Body of pancreas (tissue), 4 donors: ENCODE results near the gene SHC4. TPM values are rescaled to one million over a fixed set of nuclear protein-coding genes. Genes with fewer than 3 reads are reported as not detected.

Experiments
- ATAC-seq: fragments of 150-250 bp; one replicate; pipeline ENCODE4 v1.9.1; 2016
- DNase-seq, 4 donors: peaks; one replicate each; pipeline ENCODE4 v3.0.0-alpha.2; 2019
- H3K27ac ChIP-seq, 4 donors: fragments of 200-600 bp; sonication (generic); 1 replicate in 3 of 4; 2 replicates in 1 of 4; pipeline versions ENCODE4 v1.5.1 to v1.6.1; 2016 to 2019; ENCODE audit warnings: mild to moderate bottlenecking in 1 of 4, mixed read lengths in 1 of 4, moderate library complexity in 1 of 4
- H3K27me3 ChIP-seq, 2 donors: fragments of 200-600 bp; sonication (generic); one replicate each; pipeline ENCODE4 v1.6.0; 2016; ENCODE audit warnings: mild to moderate bottlenecking in 1 of 2
- H3K36me3 ChIP-seq, 2 donors: fragments of 200-600 bp; sonication (generic); replicated peaks in 1 of 2; 2 replicates each; pipeline ENCODE4 v1.5.1; 2016; ENCODE audit warnings: low read depth in 2 of 2; ENCODE audit not compliant: insufficient read depth in 1 of 2
- H3K4me1 ChIP-seq: fragments of 200-600 bp; sonication (generic); one replicate; pipeline ENCODE4 v1.6.0; 2016
- H3K4me3 ChIP-seq, 2 donors: fragments of 200-600 bp; sonication (generic); 1 replicate in 1 of 2; 2 replicates in 1 of 2; pipeline ENCODE4 v1.5.1; 2016 to 2019
- H3K9me3 ChIP-seq, 3 donors: fragments of 200-600 bp; sonication (generic); 1 replicate in 2 of 3; 2 replicates in 1 of 3; pipeline ENCODE4 v1.5.1; 2016
- POLR2A ChIP-seq, 3 donors: fragments of 450-650 bp; IDR thresholded peaks; one replicate each; pipeline ENCODE4 v1.6.1; 2016; ENCODE audit warnings: antibody characterized with exemption in 3 of 3, mild to moderate bottlenecking in 2 of 3
- WGBS, 2 donors: methylation state at CpG; one replicate each; pipeline ENCODE4 v1.1.5; 2017; 5-methylcytosine and 5-hydroxymethylcytosine counted together
- intact Hi-C: fragments of 100-400 bp; cut with DNase I; formaldehyde crosslinking; loops from one replicate; pipeline ENCODE4 v1.15.1; 2023
- total RNA-seq, 2 donors: library from RNA; depleted of rRNA; stranded (reverse); fragments of >200 nt; gene quantifications; one replicate each; pipeline ENCODE4 v1.1.0, GENCODE V29; 2016
- TF ChIP-seq, protein P1 (sequence below), 7 experiments: fragments of 450-650 bp in 4 of 7; fragments of 200-600 bp in 3 of 7; sonication (generic) in 3 of 7; IDR thresholded peaks; one replicate each; pipeline ENCODE4 v1.5.1; 2016 to 2019; ENCODE audit warnings: antibody characterized with exemption in 7 of 7

Gene SHC4
- total RNA-seq, 2 donors from 2014 or later: 0.78 TPM; not detected in 1

DNA sequence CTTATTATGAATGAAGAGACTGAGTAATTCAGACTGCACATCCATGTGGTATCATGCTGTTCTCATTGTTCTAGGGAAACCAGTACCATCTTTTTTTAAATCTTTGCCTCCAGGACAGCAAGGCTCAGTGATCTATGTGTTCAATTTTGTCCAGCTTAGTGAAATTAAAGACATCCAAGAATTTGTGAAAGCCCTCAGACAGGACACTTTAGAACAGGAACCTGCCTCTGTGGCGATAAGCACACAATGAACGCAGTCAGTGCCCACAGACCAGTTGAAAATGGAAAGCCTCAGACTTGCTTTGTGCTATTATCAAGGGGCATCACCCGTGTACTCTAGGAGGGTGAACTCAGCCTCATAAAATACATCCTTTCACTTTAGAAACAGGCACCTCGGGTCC, 65.7 kb downstream of the SHC4 start:
- Histone ChIP-seq H3K4me1 (no peaks in the 10 kb centered on the region), H3K4me3 (no peak overlapping the region), H3K36me3 (no peaks in the 10 kb centered on the region), H3K27ac (no peak overlapping the region), H3K27me3 (no peaks in the 10 kb centered on the region), H3K9me3 (no peaks in the 10 kb centered on the region)
- DNase-seq (no peak), ATAC-seq (no peak)
- WGBS, 2 donors: 36 to 60% methylated on average over 4 of the region's 4 CpGs
- intact Hi-C loops: no loop called here
- TF ChIP-seq, protein P1, sequence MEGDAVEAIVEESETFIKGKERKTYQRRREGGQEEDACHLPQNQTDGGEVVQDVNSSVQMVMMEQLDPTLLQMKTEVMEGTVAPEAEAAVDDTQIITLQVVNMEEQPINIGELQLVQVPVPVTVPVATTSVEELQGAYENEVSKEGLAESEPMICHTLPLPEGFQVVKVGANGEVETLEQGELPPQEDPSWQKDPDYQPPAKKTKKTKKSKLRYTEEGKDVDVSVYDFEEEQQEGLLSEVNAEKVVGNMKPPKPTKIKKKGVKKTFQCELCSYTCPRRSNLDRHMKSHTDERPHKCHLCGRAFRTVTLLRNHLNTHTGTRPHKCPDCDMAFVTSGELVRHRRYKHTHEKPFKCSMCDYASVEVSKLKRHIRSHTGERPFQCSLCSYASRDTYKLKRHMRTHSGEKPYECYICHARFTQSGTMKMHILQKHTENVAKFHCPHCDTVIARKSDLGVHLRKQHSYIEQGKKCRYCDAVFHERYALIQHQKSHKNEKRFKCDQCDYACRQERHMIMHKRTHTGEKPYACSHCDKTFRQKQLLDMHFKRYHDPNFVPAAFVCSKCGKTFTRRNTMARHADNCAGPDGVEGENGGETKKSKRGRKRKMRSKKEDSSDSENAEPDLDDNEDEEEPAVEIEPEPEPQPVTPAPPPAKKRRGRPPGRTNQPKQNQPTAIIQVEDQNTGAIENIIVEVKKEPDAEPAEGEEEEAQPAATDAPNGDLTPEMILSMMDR (IDR thresholded peaks at IDR 0.05): no peak
- TF ChIP-seq POLR2A (IDR thresholded peaks at IDR 0.05): no peak

DNA sequence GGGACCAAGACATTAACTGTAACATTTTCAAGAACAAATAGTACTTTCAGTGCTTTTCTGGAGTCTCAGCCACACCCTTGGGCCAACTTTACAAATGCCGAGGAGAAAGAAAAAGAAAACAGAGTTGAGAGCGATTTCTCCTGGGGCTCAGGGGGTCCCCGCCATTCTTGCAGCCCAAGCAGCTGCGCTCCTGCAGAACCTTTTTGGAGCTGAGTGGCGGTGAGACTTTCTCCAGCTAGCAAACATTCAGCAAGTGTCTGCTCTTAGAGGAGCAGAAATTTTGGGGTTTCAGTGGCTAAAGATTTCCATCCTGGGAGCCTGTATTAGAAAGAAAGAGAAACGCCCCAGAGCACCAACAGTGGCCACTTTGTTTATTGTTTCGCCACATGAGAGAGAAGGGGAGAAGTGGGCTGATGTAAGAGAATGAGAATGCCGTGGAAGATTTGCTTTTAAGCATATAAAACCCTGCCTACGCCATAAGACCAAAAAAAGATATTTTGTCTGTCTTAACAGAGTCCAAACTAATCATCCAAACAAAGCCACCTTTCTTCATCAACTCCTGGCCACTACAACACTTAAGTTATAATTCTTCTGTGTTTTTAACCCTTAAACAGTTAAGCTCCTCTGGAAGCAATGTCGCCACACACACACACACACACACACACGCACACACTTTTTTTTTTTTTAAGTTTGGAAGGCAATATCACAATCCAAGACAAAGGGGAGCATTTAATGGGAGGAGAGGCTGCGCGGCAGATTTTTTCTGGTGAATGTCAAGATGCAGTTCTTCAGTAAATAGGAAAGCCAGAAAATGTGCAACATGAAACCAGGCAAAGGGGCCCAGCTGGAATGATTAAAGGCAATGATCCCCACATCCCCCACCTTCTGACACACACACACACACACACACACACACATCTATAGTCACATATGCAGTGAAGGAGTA, 66.6 kb downstream of the SHC4 start:
- H3K4me1 ChIP-seq: no peaks in the 10 kb centered on the region
- H3K27ac ChIP-seq: no peak overlapping the region
- H3K27me3 ChIP-seq: no peaks in the 10 kb centered on the region
- no peaks in the 10 kb centered on the region for H3K9me3 ChIP-seq
- ATAC-seq (no peak), DNase-seq (no peak)
- no peak for TF ChIP-seq POLR2A (IDR thresholded peaks at IDR 0.05)
- TF ChIP-seq, protein P1 (IDR thresholded peaks at IDR 0.05): no peak
- H3K36me3 ChIP-seq: no peaks in the 10 kb centered on the region
- intact Hi-C loops: no loop called here
- 33 to 37% methylated on average over 13 of the region's 13 CpGs for WGBS, 2 donors
- H3K4me3 ChIP-seq: no peak overlapping the region

DNA sequence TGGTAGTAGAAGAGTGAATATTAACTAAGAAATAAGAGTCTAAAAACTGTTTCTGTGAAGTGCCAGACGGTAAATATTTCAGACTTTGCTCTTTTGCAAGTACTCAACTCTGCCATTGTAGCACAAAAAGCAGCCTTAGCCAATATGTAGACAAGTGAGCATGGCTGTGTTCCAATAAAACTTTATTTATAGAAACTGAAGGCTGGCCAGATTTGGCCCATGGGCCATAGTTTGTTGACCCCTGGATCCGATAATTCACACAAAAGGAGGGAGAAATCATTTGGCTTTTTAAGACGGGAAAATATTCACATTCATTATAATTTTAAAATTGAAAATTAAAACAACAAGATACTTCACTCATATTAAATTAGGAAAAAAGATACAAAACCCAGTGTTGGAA, 70.4 kb downstream of the SHC4 start:
- DNase-seq: no peak
- whole genome bisulfite sequencing, 2 donors: 63 to 68% methylated on average over 3 of the region's 3 CpGs
- Histone ChIP-seq H3K27me3 (no peaks in the 10 kb centered on the region), H3K27ac (no peak overlapping the region), H3K36me3 (no peaks in the 10 kb centered on the region), H3K9me3 (no peaks in the 10 kb centered on the region), H3K4me3 (no peak overlapping the region), H3K4me1 (no peaks in the 10 kb centered on the region)
- ATAC-seq: no peak
- intact Hi-C loops: no loop called here
- no peak for TF ChIP-seq POLR2A (IDR thresholded peaks at IDR 0.05)
- TF ChIP-seq, protein P1 (IDR thresholded peaks at IDR 0.05): no peak

DNA sequence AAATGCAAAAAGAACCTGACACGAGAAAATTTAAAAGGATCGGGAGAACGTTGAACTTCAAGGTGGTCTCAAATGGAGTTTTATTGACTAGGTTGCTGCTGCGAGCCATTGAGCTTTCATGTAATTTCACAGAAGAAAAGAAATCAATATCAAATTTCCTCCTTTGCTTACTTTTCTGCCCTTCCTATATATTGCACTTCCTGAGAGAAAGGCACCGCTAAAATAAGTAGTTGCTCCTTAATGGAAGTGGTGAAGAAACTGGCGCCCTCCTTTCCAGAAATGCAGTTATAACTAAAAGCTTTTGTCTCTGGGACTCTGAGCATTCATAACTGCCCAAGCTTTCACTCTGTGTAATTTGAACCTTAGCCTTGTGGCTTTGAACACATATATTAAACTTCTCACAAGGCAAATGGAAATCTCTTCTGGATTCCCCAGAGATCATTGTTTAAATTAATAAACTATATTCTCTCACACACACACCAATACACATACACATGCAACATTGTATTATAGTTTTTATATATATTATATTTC, 72.4 kb downstream of the SHC4 start:
- intact Hi-C loops: no loop called here
- Histone ChIP-seq H3K27me3 (no peaks in the 10 kb centered on the region), H3K36me3 (no peaks in the 10 kb centered on the region), H3K27ac (no peak overlapping the region), H3K4me3 (no peak overlapping the region), H3K4me1 (no peaks in the 10 kb centered on the region), H3K9me3 (no peaks in the 10 kb centered on the region)
- no peak for DNase-seq
- 31 to 36% methylated on average over 6 of the region's 6 CpGs for WGBS, 2 donors
- TF ChIP-seq, protein P1 (IDR thresholded peaks at IDR 0.05): no peak
- no peak for TF ChIP-seq POLR2A (IDR thresholded peaks at IDR 0.05)
- ATAC-seq: no peak
